22Rv1 (cell line): ENCODE results near the gene GPRC5C.

ENCODE experiments used
- H3K27ac ChIP-seq: fragments of 450-650 bp; 2 replicates; pipeline ENCODE4 v1.5.1; 2017
- CTCF ChIP-seq: fragments of 450-650 bp; IDR thresholded peaks from 2 replicates; pipeline ENCODE4 v1.5.1; 2017; ENCODE audit warnings: mild to moderate bottlenecking
- ZFX ChIP-seq: fragments of 450-650 bp; IDR thresholded peaks from 2 replicates; pipeline ENCODE4 v1.6.1; 2017; ENCODE audit warnings: antibody characterized with exemption, borderline replicate concordance

Gene GPRC5C

GRCh38 chr17:74427763-74428153 is 4.1 kb upstream of the GPRC5C start:
- H3K27ac ChIP-seq: no peak overlapping the region
- no peak for TF ChIP-seq ZFX
- no peak for TF ChIP-seq CTCF

- no peak overlapping the region for H3K27ac ChIP-seq
- no peak for TF ChIP-seq ZFX
- TF ChIP-seq CTCF: no peak
Measured at GRCh38 chr17:74429604-74430384, 2.1 kb upstream of the GPRC5C start.

GRCh38 chr17:74430385-74430705 is 1.5 kb upstream of the GPRC5C start:
- no peak overlapping the region for H3K27ac ChIP-seq
- TF ChIP-seq ZFX (no peak), CTCF (no peak)

- TF ChIP-seq ZFX (no peak), CTCF (no peak)
- H3K27ac ChIP-seq: no peak overlapping the region
Measured at GRCh38 chr17:74430706-74431567, 951 bp upstream of the GPRC5C start.

GRCh38 chr17:74432424-74432690 is 469 bp downstream of the GPRC5C start:
- H3K27ac ChIP-seq: peak overlapping the region; percentile 27; the same call in 1 of the 2 replicates
- TF ChIP-seq ZFX (no peak), CTCF (no peak)

- TF ChIP-seq ZFX (no peak), CTCF (no peak)
- no peak overlapping the region for H3K27ac ChIP-seq
Measured at GRCh38 chr17:74432766-74433391, 991 bp downstream of the GPRC5C start.
